IMR-90 (cell line): ENCODE data around the gene SLC25A24. TPM values are rescaled to one million over a fixed set of nuclear protein-coding genes. Genes with fewer than 3 reads are reported as not detected.
"Not testable (repeated sequence)": the region's sequence is repeated elsewhere in the genome, so short reads cannot be mapped to it uniquely, and the experiment has no call there.

ENCODE experiments used
- ATAC-seq: fragments of 200-7000 bp; cut with Tn5 transposase; 2 replicates; pipeline ENCODE4 v1.9.1; 2020; ENCODE audit warnings: low read depth, mild to moderate bottlenecking, moderate library complexity
- BruUV-seq: library from RNA; stranded (reverse); fragments of 400-500 nt; replicated peaks from 2 replicates; lab custom pipeline; 2021; lab: Mats Ljungman, UMichigan
- CTCF ChIA-PET: fragments of 300-600 bp; formaldehyde crosslinking; extraction: SDS; loops from one replicate; lab custom pipeline; 2021; ENCODE audit warnings: antibody characterized with exemption; lab: Yijun Ruan, JAX
- POLR2A ChIA-PET: fragments of 300-600 bp; sonication (Branson Sonifier 250); formaldehyde crosslinking; loops from one replicate; lab custom pipeline; 2022; ENCODE audit warnings: antibody characterized with exemption; ENCODE audit not compliant: unreplicated experiment; lab: Charles Lee
- DNase-seq: peaks from one replicate; pipeline ENCODE4 v3.0.0; 2013
- H2AFZ ChIP-seq: replicated peaks from 2 replicates; pipeline ENCODE3; 2013; ENCODE audit warnings: low read length, mild to moderate bottlenecking; ENCODE audit not compliant: poor library complexity
- H2AK5ac ChIP-seq: 2 replicates; pipeline ENCODE4 v1.6.1; 2013; ENCODE audit warnings: low read depth, low read length, inconsistent platforms
- H2AK9ac ChIP-seq: replicated peaks from 2 replicates; pipeline ENCODE3; 2013; ENCODE audit warnings: mild to moderate bottlenecking, low read depth, low read length, moderate library complexity; ENCODE audit not compliant: poor library complexity
- H2BK120ac ChIP-seq: 2 replicates; pipeline ENCODE4 v1.6.1; 2013; ENCODE audit warnings: low read depth, low read length, inconsistent platforms
- H2BK15ac ChIP-seq: 3 replicates; pipeline ENCODE4 v1.6.1; 2013; ENCODE audit warnings: low read depth, low read length, inconsistent platforms
- H2BK20ac ChIP-seq: 2 replicates; pipeline ENCODE4 v1.6.1; 2013; ENCODE audit warnings: low read depth, mild to moderate bottlenecking, inconsistent platforms, low read length, moderate library complexity
- H2BK5ac ChIP-seq: 2 replicates; pipeline ENCODE4 v1.6.1; 2013; ENCODE audit warnings: mild to moderate bottlenecking, low read depth, low read length, inconsistent platforms; ENCODE audit not compliant: poor library complexity, severe bottlenecking
- H3K14ac ChIP-seq: replicated peaks from 2 replicates; pipeline ENCODE4 v1.6.1; 2013; ENCODE audit warnings: low read depth, low read length, inconsistent platforms
- H3K18ac ChIP-seq: 2 replicates; pipeline ENCODE4 v1.6.1; 2013; ENCODE audit warnings: low read depth, low read length, control low read depth
- H3K23ac ChIP-seq: 2 replicates; pipeline ENCODE4 v1.6.1; 2013; ENCODE audit warnings: low read depth, low read length, inconsistent platforms
- H3K27ac ChIP-seq: 2 replicates; pipeline ENCODE4 v1.5.1; 2013; ENCODE audit warnings: mild to moderate bottlenecking, control low read depth, low read length; ENCODE audit not compliant: insufficient read depth
- H3K27me3 ChIP-seq: 2 replicates; pipeline ENCODE4 v1.6.1; 2013; ENCODE audit warnings: low read length; ENCODE audit not compliant: control insufficient read depth, insufficient read depth
- H3K36me3 ChIP-seq: 2 replicates; pipeline ENCODE4 v1.6.1; 2013; ENCODE audit warnings: low read length, mixed read lengths; ENCODE audit not compliant: control insufficient read depth, insufficient read depth
- H3K4ac ChIP-seq: 2 replicates; pipeline ENCODE4 v1.6.1; 2013; ENCODE audit warnings: low read depth, low read length, inconsistent platforms
- H3K4me1 ChIP-seq: 2 replicates; pipeline ENCODE4 v1.6.1; 2013; ENCODE audit warnings: low read length, mixed read lengths; ENCODE audit not compliant: control insufficient read depth, insufficient read depth
- H3K4me2 ChIP-seq: 2 replicates; pipeline ENCODE4 v1.6.1; 2013; ENCODE audit warnings: low read depth, mild to moderate bottlenecking, control low read depth, low read length, moderate library complexity
- H3K4me3 ChIP-seq: 2 replicates; pipeline ENCODE4 v1.5.1; 2013; ENCODE audit warnings: low read depth, mild to moderate bottlenecking, control low read depth, low read length, moderate library complexity; ENCODE audit not compliant: insufficient read depth
- H3K56ac ChIP-seq: 2 replicates; pipeline ENCODE4 v1.6.1; 2013; ENCODE audit warnings: low read length, inconsistent platforms; ENCODE audit not compliant: insufficient read depth; ENCODE audit errors: extremely low read depth
- H3K79me1 ChIP-seq, 2 experiments: 2 replicates each; pipeline ENCODE4 v1.6.1; 2013; ENCODE audit warnings: low read length in 2 of 2, inconsistent platforms in 1 of 2, low read depth in 1 of 2
- H3K9ac ChIP-seq: 2 replicates; pipeline ENCODE4 v1.6.1; 2013; ENCODE audit warnings: low read depth, low read length, control low read depth
- H3K9me1 ChIP-seq: 2 replicates; pipeline ENCODE4 v1.6.1; 2013; ENCODE audit warnings: low read length, inconsistent platforms; ENCODE audit not compliant: insufficient read depth
- H3K9me3 ChIP-seq: 2 replicates; pipeline ENCODE4 v1.6.1; 2013; ENCODE audit warnings: low read length; ENCODE audit not compliant: control insufficient read depth, insufficient read depth
- H4K20me1 ChIP-seq: 2 replicates; pipeline ENCODE4 v1.6.1; 2013; ENCODE audit warnings: low read length, inconsistent platforms; ENCODE audit not compliant: insufficient read depth
- H4K5ac ChIP-seq: 2 replicates; pipeline ENCODE4 v1.6.1; 2013; ENCODE audit warnings: mild to moderate bottlenecking, low read depth, low read length, control low read depth
- H4K8ac ChIP-seq, 2 experiments: 2 replicates each; pipeline ENCODE4 v1.6.1; 2013; ENCODE audit warnings: low read depth in 2 of 2, low read length in 2 of 2, control low read depth in 1 of 2, inconsistent platforms in 1 of 2
- H4K91ac ChIP-seq: 2 replicates; pipeline ENCODE4 v1.6.1; 2013; ENCODE audit warnings: low read depth, low read length, inconsistent platforms; ENCODE audit not compliant: insufficient read depth
- RAD21 ChIP-seq: IDR thresholded peaks from 2 replicates; pipeline ENCODE4 v1.6.1; 2012; ENCODE audit warnings: low read length, improper control_type of control experiment
- SMC3 ChIP-seq: fragments of 150-350 bp; IDR thresholded peaks from 2 replicates; pipeline ENCODE4 v1.6.1; 2016; ENCODE audit warnings: low read depth, mild to moderate bottlenecking, antibody characterized with exemption, low read length, moderate library complexity
- WGBS, 2 experiments: methylation state at CpG; one replicate each; pipeline versions ENCODE4 v1.1.5 to v1.1.7; 2013; ENCODE audit warnings: missing lambda C conversion rate in 2 of 2; ENCODE audit not compliant: insufficient read length in 1 of 2; ENCODE audit errors: extremely low coverage in 2 of 2; 5-methylcytosine and 5-hydroxymethylcytosine counted together
- dilution Hi-C: fragments of 300-500 bp; cut with HindIII; formaldehyde crosslinking; loops from one replicate; pipeline ENCODE4 v1.14.3; 2018; ENCODE audit warnings: low sequenced_read_pairs; ENCODE audit not compliant: unreplicated experiment
- in situ Hi-C: fragments of 300-500 bp; cut with MboI; formaldehyde crosslinking; loops from 3 replicates; pipeline ENCODE4 v1.14.3; 2019; ENCODE audit warnings: low sequenced_read_pairs, inconsistent platforms, mixed read lengths
- intact Hi-C: fragments of 100-400 bp; cut with micrococcal nuclease; formaldehyde crosslinking; loops from 2 replicates; pipeline ENCODE4 v1.10.0; 2022
- polyA plus RNA-seq, 3 experiments: library from polyadenylated mRNA; depleted of rRNA; stranded (reverse); fragments of >200 nt; gene quantifications; 2 replicates each; pipeline ENCODE4 v1.2.3, GENCODE V29; 2012; ENCODE audit warnings: low replicate concordance in 1 of 3
- total RNA-seq: library from RNA; depleted of rRNA; stranded (reverse); fragments of >200 nt; gene quantifications from 2 replicates; pipeline ENCODE4 v1.2.3, GENCODE V29; 2012
- TF ChIP-seq, protein P1 (sequence below): conservative IDR thresholded peaks from 2 replicates; pipeline ENCODE4 v1.5.1; 2012; ENCODE audit warnings: mild to moderate bottlenecking, low read depth, low read length, improper control_type of control experiment

SLC25A24 gene
- total and polyA plus RNA-seq, 2 of the 4 experiments (the other 2 are of a cell fraction) = 19.4 to 20.4 TPM

DNA sequence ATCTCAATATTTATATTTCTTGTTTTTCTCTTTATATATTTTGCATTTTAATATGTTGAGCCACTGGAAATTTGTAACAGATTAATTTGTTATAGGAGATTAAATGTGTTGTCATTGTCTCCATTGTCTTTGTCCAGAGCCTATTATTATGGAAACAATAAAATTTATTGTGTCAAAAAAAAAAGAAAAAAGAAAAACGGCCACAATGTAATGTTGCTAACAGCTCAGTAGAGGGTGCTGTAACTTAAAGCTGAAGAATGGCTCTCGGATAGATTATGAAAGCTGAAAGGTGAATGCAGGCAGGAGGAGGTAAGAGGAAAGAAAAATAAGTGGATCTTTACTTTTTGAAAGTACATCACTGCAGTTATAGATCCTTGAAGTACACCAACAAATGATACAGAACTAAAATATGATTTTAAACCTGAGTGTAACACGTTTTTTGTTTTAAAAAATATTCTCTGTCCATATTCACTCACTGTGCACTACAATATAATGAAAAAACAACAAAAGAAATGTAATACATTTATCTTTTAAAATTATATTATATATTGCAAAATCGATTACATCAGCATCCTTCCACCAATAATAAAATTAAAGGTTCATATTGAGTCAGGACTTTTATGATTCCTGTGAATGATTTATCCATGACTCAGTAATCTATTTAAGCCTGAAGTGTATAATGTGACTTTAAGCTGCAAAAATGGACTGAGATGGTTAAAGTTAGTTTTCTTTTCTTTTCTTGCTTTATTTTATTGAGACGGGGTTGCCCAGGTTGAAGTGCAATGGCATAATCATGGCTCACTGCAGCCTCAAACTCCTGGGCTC lies 14.7 kb upstream of the SLC25A24 start:
- H3K4ac ChIP-seq, dilution Hi-C loops, H3K9me1 ChIP-seq, H2BK120ac ChIP-seq, H4K8ac ChIP-seq, H3K27ac ChIP-seq, H3K56ac ChIP-seq, H4K20me1 ChIP-seq, in situ Hi-C loops, H3K4me1 ChIP-seq, H3K4me3 ChIP-seq, H3K18ac ChIP-seq, H4K5ac ChIP-seq, BruUV-seq, H3K79me1 ChIP-seq, H3K9me3 ChIP-seq, DNase-seq, H4K91ac ChIP-seq, H3K4me2 ChIP-seq, H3K36me3 ChIP-seq, H2BK15ac ChIP-seq, H3K9ac ChIP-seq, H2AK9ac ChIP-seq, H3K14ac ChIP-seq, H2AFZ ChIP-seq, H3K23ac ChIP-seq, H3K27me3 ChIP-seq, H2BK20ac ChIP-seq, H2AK5ac ChIP-seq, H2BK5ac ChIP-seq: not testable (repeated sequence)
- TF ChIP-seq, protein P1, sequence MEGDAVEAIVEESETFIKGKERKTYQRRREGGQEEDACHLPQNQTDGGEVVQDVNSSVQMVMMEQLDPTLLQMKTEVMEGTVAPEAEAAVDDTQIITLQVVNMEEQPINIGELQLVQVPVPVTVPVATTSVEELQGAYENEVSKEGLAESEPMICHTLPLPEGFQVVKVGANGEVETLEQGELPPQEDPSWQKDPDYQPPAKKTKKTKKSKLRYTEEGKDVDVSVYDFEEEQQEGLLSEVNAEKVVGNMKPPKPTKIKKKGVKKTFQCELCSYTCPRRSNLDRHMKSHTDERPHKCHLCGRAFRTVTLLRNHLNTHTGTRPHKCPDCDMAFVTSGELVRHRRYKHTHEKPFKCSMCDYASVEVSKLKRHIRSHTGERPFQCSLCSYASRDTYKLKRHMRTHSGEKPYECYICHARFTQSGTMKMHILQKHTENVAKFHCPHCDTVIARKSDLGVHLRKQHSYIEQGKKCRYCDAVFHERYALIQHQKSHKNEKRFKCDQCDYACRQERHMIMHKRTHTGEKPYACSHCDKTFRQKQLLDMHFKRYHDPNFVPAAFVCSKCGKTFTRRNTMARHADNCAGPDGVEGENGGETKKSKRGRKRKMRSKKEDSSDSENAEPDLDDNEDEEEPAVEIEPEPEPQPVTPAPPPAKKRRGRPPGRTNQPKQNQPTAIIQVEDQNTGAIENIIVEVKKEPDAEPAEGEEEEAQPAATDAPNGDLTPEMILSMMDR = peak; percentile 51
- TF ChIP-seq RAD21 = peak; percentile 40
- 0 out of 2 replicates have a peak, but pooled peaks have one; percentile 15 for TF ChIP-seq SMC3
- ChIA-PET POLR2A (interaction anchor here (0.6 kb wide), 1 partner anchor 346 kb away, joined by 4 read pairs; no protein-coding TSS in a partner anchor), CTCF (interaction anchor here (0.6 kb wide), 2 partner anchors 22 to 1421 kb away, joined by 3 read pairs; no protein-coding TSS in a partner anchor)
- peak; percentile 88 for ATAC-seq
- no CpG with 5 or more reads among the region's 5 CpGs for WGBS, 2 experiments
- intact Hi-C loops = loop anchor here (10.0 kb wide), 1 partner anchor 430 kb away; no protein-coding TSS in a partner anchor
